Nephron progenitor cell (in vitro differentiated cells): Measurements from ENCODE around the gene FAM180A.

Experiments used
- DNase-seq: peaks from one replicate; pipeline ENCODE4 v3.0.0; 2021
- H3K27ac Mint-ChIP-seq: 2 replicates; pipeline ENCODE4 v1.8.0; 2021; ENCODE audit warnings: mild to moderate bottlenecking, moderate library complexity, mixed read lengths
- H3K27me3 Mint-ChIP-seq: 2 replicates; pipeline ENCODE4 v1.8.0; 2021; ENCODE audit warnings: mild to moderate bottlenecking, low read depth, mixed read lengths; ENCODE audit not compliant: poor library complexity
- H3K36me3 Mint-ChIP-seq: 2 replicates; pipeline ENCODE4 v1.8.0; 2021; ENCODE audit warnings: low read depth, mixed read lengths
- H3K4me1 Mint-ChIP-seq: 2 replicates; pipeline ENCODE4 v1.8.0; 2021; ENCODE audit warnings: mixed read lengths
- H3K4me3 Mint-ChIP-seq: 2 replicates; pipeline ENCODE4 v1.8.0; 2021; ENCODE audit warnings: mild to moderate bottlenecking, moderate library complexity, mixed read lengths
- H3K9me3 Mint-ChIP-seq: 2 replicates; pipeline ENCODE4 v1.8.0; 2021; ENCODE audit warnings: mild to moderate bottlenecking, moderate library complexity, mixed read lengths
- CTCF ChIP-seq: fragments of 200-600 bp; sonication (generic); IDR thresholded peaks from 2 replicates; pipeline ENCODE4 v1.5.0; 2021; ENCODE audit warnings: antibody characterized with exemption

The FAM180A gene

GRCh38 chr7:135770139-135770710 lies 21.6 kb upstream of the FAM180A start:
- no peak for TF ChIP-seq CTCF
- Mint-ChIP-seq H3K36me3 (no peaks in the 10 kb centered on the region), H3K9me3 (no peaks in the 10 kb centered on the region), H3K27me3 (peaks cover 7% of the 10 kb centered on the region), H3K4me1 (peaks cover 22% of the 10 kb centered on the region), H3K27ac (peak overlapping the region; percentile 1), H3K4me3 (no peak overlapping the region)
- DNase-seq, result no peak

- Mint-ChIP-seq H3K27me3 (peaks cover 7% of the 10 kb centered on the region), H3K9me3 (no peaks in the 10 kb centered on the region), H3K4me1 (peaks cover 19% of the 10 kb centered on the region), H3K27ac (no peak overlapping the region), H3K4me3 (no peak overlapping the region), H3K36me3 (no peaks in the 10 kb centered on the region)
- DNase-seq, result no peak
- TF ChIP-seq CTCF, result no peak
Measured at GRCh38 chr7:135769005-135769802, 20.6 kb upstream of the FAM180A start.

DNA sequence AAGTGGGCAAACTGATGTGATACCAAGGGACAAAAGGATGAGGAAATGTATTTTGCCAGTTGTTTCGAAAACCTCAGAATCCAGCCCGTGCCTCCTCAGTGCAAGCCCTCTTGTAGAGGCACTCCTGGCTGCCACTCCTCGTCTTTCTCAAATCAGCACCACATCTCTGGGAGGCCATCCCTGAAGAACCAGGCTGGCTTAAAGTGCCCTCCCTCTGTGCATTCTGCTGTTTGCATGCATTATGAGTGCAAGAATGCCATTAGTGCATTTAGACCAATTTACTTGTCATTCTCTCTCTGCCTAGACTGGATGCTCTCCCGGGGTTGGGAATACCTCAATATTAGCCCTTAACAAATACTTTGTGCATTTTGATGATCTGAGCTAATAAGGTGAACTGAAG lies 19.9 kb upstream of the FAM180A start:
- peaks cover 11% of the 10 kb centered on the region for H3K4me1 Mint-ChIP-seq
- H3K4me3 Mint-ChIP-seq, result no peak overlapping the region
- peaks cover 7% of the 10 kb centered on the region for H3K27me3 Mint-ChIP-seq
- H3K36me3 Mint-ChIP-seq, result no peaks in the 10 kb centered on the region
- DNase-seq, result no peak
- H3K27ac Mint-ChIP-seq, result no peak overlapping the region
- no peak for TF ChIP-seq CTCF
- H3K9me3 Mint-ChIP-seq, result no peaks in the 10 kb centered on the region

DNA sequence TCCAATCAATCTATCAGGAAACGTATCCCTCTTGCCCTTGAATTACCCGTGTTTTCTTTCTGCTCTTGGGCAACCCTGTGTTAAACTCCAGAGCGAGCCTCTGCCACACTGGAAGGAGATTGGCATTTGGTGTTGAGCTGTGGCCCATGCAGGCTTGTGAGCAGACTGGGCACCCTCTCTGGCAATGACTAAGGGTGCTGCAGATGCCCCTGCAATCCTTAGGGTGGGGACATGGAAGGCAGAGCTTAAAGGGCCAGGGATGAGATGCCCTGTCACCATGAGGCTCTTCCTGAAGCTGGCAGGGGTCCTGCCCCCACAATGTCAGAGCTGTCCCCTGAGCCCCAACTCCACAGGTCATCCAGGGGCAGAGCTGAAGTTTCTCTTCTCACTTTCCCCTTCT lies 19.5 kb upstream of the FAM180A start:
- Mint-ChIP-seq H3K4me3 (no peak overlapping the region), H3K36me3 (no peaks in the 10 kb centered on the region), H3K4me1 (peaks cover 7% of the 10 kb centered on the region), H3K27me3 (peaks cover 7% of the 10 kb centered on the region), H3K9me3 (no peaks in the 10 kb centered on the region), H3K27ac (no peak overlapping the region)
- no peak for TF ChIP-seq CTCF
- DNase-seq, result no peak

GRCh38 chr7:135763261-135763660 lies 14.6 kb upstream of the FAM180A start:
- no peak for TF ChIP-seq CTCF
- no peaks in the 10 kb centered on the region for H3K36me3 Mint-ChIP-seq

More at GRCh38 chr7:135763261-135763660, 14.6 kb upstream of the FAM180A start:
- Mint-ChIP-seq H3K4me3 (no peak overlapping the region), H3K27ac (no peak overlapping the region), H3K4me1 (peaks cover 5% of the 10 kb centered on the region), H3K27me3 (peaks cover 7% of the 10 kb centered on the region), H3K9me3 (no peaks in the 10 kb centered on the region)
- no peak for DNase-seq
